ENCODE measurements around the gene EHD2.
"Not testable (repeated sequence)": the region's sequence is repeated elsewhere in the genome, so short reads cannot be mapped to it uniquely, and the experiment has no call there.

EHD2 gene

GRCh38 chr19:47713046-47714021 lies at the start of gene EHD2:
EHD2 (plus strand) TSS chr19:47713422; CDS start chr19:47716613, 3,191 bp downstream.
- peak in 1 of 2 experiments; percentile 80 for DNase-seq

- no peak for DNase-seq
These were observed 49.7 kb upstream of the EHD2 start for GRCh38 chr19:47663435-47663910.

GRCh38 chr19:47663911-47664771 lies 49.1 kb upstream of the EHD2 start:
- no peak for DNase-seq

- DNase-seq = not testable (repeated sequence)
These were observed 44.7 kb upstream of the EHD2 start for GRCh38 chr19:47668556-47668955.

GRCh38 chr19:47670736-47671135 lies 42.5 kb upstream of the EHD2 start:
- DNase-seq = no peak

- DNase-seq = no peak
These were observed 41.7 kb upstream of the EHD2 start for GRCh38 chr19:47671499-47671898.

GRCh38 chr19:47673426-47673825 lies 39.8 kb upstream of the EHD2 start:
- no peak for DNase-seq

GRCh38 chr19:47674548-47674947 lies 38.7 kb upstream of the EHD2 start:
- peak in 1 of 2 experiments; percentile 19 for DNase-seq

GRCh38 chr19:47675271-47675670 lies 38.0 kb upstream of the EHD2 start:
- DNase-seq = no peak

- no peak for DNase-seq
These were observed 37.4 kb upstream of the EHD2 start for GRCh38 chr19:47675859-47676258.

- no peak for DNase-seq
These were observed 36.4 kb upstream of the EHD2 start for GRCh38 chr19:47676811-47677210.

GRCh38 chr19:47679251-47679900 lies 33.8 kb upstream of the EHD2 start:
- no peak for DNase-seq

- no peak for DNase-seq
These were observed 33.0 kb upstream of the EHD2 start for GRCh38 chr19:47679922-47680857.

GRCh38 chr19:47680858-47681332 lies 32.3 kb upstream of the EHD2 start:
- no peak for DNase-seq

GRCh38 chr19:47681388-47681787 lies 31.8 kb upstream of the EHD2 start:
- no peak for DNase-seq

GRCh38 chr19:47681936-47682335 lies 31.3 kb upstream of the EHD2 start:
- DNase-seq = no peak

GRCh38 chr19:47682939-47683338 lies 30.3 kb upstream of the EHD2 start:
- no peak for DNase-seq

GRCh38 chr19:47686679-47687450 lies 26.4 kb upstream of the EHD2 start:
- DNase-seq = no peak

GRCh38 chr19:47687906-47688305 lies 25.3 kb upstream of the EHD2 start:
- DNase-seq = no peak

GRCh38 chr19:47691090-47691489 lies 22.1 kb upstream of the EHD2 start:
- no peak for DNase-seq

GRCh38 chr19:47691782-47692181 lies 21.4 kb upstream of the EHD2 start:
- DNase-seq = no peak
